Activated CD4-positive, CD25-positive, alpha-beta regulatory T cell treated with anti-CD3 and anti-CD28 coated beads, Interleukin-2, amount 50 U/mL, for 72 hours (primary cell): ENCODE measurements around the gene TMEM200A.

Experiments used
- DNase-seq: peaks from one replicate; pipeline ENCODE4 v3.0.0; 2021

Gene TMEM200A

DNA sequence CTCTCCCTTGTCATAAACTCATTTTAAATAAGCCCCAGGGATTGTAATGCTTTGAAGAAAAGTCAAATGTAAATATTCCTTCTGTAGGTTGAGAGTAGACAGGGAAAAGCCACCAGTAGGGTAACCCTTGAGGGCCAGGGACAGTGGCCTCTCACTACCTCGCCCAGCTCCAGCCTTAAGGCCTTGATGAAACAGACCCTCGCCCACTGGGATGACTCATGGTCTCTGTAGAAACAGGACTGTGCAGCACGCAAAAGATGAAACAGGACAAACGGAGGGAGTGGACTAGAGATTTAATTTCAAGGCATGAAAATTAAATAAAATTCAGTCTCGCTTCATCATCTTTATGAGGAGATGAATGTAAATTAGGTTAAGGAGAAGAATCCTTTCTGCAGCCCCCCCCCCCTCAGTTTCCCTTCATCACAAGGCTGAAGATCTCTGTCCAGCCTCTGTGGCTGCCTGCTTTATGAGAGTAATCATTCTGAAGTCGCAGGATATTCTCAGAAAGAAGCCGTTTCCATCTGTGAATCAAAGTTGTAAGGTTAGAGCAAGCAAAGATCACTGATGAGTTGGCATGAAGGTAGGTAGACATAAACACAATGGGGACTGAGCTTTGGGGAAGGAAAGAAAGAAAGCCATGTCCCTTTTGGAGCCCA lies 60.4 kb downstream of the TMEM200A start:
- DNase-seq, result no peak

DNA sequence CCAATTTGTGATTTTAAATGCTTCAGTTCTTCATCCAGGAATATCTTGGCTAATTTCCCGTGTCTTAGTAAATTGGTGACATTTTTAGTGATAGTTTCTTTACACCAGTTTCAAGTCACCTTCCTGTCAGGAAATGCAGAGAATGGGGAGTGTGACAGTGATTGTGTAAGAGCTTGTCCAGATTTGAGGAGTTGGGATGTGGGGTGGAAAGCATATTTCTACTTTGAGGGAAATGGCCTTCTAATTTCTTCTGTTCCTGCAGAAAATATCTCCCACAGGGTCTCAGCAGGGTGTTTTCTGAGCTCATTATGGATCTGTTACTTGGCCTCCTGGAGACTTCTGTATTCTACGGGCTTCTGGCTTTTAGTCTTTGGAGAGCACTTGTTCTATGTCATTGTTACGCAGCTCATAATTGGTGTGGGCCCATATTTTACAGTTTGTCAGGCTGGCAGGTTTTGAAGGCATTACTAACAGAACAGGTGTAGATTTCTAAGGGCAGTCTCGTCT lies 65.6 kb downstream of the TMEM200A start:
- DNase-seq, result no peak

DNA sequence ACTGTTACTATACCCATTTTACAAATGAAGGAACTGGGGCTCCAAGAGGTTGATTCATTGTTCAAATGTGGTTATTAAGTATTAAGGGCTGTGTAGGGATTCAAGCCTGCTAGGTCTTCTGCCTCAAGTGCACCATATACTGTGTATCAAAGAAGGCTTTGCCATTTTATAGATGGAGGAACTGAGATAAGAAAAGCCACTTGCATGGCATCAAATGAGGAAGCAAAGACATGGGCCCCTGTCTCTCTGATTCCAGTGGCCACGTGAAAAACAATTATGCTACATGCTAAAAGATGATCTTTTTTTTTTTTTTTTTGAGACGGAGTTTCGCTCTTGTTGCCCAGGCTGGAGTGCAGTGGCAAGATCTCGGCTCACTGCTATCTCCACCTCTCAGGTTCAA lies 67.0 kb downstream of the TMEM200A start:
- DNase-seq, result no peak

DNA sequence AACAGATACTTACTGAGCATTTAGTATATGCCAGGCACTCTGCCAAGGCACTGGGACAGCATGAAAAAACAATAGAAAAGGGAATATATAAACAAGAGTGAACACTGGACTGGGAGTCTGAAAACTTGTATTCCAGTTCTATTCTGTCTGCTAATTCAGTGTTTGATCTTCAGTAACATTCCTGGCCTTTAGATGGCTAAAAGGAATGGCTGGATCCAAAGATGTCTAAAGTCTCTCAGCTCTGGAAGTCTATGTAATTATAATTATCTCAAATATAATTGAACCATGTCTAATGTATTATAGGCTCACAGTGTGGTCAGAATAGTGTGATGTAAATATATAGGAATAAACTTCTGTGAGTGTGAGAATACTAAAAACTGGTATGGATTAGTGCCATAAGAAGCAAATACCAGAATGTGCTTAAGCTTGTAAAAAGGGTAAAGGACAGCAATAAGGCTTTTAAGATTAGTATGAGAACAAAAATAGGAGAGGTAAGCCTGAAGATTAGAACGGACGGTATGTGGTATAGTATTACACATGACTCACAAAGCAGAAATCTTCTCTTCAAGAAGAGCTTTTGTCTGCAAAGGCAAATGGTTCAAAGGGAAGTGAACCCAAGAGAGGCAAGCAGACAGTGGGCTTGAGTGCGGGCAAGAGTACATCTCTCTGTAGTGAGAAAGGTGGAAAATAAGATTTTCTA lies 68.5 kb downstream of the TMEM200A start:
- DNase-seq, result no peak

DNA sequence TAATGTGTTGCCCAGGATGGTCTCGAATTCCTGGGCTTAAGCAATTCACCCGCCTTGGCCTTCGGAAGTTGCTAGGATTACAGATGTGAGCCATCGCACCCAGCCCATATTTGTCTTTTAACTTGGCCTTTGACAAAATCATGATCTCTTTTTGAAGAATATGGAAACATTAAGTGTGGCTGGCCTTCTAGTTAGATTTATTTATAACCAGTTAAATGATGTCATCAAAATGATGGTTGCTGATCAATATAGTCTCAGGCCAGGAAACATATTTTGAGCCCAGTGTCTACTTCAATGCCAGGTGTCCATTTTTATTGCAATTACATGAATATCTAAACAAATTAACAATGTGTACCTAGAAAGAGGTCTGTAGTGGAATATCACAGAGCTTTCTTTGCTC lies 69.4 kb downstream of the TMEM200A start:
- no peak for DNase-seq

DNA sequence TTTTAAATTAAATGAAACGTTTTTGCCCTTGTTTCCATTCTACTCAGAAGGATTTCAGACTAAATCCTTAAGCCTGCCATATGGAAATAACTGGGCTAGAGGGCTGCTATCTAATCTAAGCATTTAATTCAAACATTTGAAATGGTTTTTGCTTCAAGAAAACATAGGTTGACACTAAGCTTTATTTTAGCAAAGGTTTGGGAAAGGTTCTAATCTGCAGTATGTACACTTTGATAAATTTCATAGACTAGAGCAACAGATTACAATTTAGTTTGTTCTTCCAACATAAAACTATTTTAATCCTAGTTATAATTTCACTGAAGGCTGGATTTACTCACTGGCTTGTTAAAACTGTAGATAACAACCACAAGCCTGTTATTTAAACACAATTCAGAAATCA lies 72.1 kb downstream of the TMEM200A start:
- DNase-seq, result no peak

DNA sequence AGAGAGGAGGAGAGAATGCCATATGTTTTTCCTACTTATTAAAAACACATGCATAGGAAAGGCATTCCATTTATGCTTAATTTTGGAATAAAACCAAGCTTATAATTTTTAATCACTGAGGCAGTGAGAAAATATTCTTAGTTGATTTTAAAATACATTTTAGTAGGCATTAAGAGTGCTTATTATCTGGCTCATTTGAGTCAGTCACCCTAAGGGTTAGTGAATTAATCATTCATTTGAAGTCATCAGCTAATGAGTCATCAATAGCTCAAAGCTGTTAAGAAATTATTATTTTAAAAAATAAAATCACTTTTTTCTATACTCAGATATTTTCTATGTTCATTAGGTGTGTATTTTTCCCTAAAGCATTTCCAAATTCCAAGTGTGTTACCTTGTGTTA lies 81.6 kb downstream of the TMEM200A start:
- DNase-seq, result no peak

DNA sequence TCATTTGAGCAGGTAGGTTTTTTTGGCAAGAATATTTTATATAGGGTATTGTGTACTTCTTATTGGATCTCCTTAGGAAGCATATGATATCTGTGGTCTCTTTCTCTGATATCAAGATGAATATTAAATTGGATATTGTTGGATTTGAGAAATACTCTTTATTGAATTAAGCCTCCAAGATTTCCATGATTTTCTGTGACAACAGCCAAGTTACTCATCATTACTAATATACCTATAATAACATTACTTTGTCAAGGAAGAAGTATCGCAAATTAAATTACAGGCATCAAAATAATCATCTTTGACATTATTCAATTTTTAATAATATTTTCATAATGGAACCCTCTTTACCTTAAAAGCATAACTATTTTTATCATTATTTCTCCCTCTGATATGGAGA lies 86.5 kb downstream of the TMEM200A start:
- DNase-seq, result no peak

DNA sequence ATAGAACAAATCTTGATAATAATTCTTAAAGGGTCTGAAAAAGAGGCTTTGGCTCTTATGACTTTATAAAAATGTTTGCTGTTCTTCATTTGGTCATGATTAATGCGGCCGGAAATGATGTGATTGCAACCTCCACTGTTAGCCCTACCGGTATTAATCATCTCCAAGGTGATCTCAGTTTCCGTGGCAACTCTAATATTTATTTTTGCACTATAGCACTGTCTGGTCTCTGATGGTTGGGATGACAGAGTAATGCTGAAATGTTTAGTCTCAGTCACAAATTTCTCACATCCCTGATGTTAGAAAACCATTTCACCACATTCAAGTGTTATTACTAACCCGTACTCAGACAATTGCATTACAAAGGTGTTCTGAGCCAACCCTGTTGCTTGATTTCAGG lies 87.4 kb downstream of the TMEM200A start:
- no peak for DNase-seq

DNA sequence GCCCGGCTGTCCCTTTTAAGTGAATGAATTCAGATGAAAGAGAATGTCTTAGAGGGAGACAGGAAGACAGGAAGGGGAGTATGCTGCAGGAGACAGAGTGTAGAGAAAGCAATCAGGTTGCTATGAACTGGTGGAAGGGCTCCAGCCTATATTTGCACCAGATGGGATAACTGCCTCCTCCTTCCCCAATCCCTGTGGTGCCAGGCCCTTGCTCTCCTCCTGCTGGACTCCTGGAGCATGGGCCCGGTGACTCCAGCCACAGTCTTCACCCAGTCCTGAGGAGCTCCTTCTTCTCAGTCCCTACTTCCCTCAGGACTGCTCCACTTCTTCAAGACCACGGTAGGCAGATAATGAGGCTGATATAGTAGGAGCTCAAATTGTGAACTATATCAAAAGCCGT lies 91.8 kb downstream of the TMEM200A start:
- no peak for DNase-seq

DNA sequence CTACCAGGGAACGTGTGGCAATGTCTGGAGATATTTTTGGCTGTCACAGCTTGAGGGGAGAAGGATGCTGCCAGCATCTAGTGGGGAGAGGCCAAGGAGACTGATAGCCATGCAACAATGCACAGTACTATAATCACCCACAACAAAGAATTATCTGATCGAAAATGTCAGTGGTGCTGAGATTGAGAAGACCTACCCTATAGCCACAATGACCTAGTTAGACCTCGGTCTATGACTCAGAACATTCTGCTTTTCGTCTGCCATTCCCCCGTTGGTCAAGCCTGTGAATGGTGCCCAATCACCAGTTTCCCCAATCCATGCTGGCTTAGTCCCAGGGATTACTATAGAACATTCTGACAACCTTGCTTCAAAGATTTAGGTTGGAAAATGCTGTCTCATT lies 93.5 kb downstream of the TMEM200A start:
- DNase-seq, result no peak

DNA sequence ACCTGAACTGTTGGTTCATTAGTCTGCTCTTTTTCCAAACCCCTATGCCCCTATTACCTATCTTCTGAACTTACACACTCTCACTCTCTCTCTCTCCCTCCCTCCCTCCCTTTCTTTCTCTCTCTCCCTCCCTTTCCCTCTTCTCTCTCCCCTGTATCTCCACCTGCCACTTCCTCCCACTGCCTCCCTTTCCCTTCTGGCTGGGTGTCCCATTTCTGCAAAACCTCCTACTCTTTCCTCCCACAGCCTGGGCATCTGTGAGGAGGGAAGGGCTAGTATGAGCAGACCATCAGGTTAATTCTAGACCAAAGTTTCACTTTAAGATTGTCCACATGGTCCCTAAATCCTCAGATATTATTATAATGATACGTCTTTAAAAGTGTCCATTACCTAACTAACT lies 95.1 kb downstream of the TMEM200A start:
- no peak for DNase-seq

DNA sequence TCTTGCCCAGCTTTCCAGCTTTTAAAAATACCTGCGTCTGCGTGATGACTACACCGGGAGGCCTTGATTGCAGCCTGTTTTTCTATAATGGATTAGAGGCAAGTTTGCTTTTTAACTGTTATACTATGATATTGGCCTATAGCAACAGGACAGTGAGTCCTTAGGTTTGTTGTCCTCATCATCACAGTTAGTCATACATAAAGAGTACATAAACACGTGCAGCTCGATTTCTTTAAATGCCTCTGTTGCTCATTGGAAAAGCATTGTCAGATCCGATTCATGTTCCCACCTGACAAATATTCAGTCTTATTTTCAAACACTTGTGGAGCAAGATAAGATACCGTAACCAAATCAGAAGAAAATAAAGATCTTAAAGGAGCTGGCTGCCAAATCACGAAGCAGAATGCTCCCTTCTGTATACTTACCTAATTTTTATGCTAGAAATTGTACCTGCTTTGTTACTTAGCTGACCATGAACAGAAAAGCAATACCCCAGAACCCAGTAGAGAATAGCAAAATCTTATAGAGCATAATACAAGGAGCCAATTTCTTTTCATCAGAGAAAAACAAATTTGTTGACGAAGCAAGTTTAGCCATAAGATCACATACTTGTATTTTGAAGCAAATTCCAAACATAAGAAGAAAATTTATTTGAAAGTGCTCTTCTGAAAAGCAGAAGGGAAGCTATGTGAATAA lies 100.4 kb downstream of the TMEM200A start:
- no peak for DNase-seq

DNA sequence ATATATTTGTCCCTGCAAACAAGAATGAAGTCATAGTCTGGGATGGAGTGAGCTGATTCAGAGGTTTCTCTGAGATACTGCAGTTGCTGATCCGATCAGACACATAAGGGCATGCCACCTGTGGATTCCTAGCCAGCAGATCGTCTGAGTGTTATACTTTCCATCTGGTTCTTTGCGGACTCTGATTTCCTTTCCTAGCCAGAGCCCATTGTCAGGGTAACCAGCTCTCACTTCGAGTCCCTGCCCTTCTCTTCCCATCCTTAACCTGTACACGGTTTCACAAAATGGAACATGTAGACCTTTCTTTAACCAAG lies 100.9 kb downstream of the TMEM200A start:
- no peak for DNase-seq

DNA sequence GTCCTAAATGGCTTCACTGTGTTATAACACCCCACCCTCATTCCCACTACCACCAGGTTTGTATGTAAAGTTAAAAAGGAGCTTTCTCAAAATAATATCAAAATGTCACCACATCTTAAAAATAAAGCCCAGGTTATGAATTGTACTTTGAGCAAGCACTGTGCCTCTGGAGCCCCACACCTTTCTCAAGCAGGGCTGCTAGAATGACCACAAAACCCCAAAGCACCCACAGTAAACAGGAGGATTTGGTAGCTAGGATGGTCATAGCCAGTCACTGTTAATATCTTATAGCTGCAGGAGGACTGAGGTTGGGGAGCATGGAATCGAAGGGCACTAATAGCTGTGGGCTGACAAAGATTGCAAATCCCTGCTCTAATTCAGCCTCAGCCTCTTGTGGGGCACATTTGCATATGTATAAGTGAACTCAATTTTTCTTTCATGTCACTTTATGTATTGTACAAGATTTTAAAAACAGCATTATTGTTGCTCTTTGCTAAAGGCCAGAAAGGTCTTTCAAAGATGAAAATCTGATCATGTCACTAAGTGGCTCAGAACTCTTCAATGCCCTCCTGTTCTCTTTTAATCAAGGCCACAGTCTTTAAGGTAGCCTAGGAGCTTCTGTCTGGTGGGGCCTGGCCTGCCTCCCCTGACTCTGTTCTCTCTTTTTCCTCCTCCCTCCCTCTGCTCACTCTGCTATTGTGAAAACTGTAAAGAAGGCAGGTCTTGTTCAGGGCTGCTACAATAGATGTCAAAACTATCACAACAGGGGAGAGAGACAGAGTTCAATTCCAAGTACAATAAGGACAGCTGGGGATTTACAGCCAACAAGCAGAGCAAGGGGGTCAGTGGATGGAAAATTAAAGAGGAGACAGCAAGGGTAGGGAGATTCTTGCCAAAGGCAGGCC lies 101.6 kb downstream of the TMEM200A start:
- no peak for DNase-seq

DNA sequence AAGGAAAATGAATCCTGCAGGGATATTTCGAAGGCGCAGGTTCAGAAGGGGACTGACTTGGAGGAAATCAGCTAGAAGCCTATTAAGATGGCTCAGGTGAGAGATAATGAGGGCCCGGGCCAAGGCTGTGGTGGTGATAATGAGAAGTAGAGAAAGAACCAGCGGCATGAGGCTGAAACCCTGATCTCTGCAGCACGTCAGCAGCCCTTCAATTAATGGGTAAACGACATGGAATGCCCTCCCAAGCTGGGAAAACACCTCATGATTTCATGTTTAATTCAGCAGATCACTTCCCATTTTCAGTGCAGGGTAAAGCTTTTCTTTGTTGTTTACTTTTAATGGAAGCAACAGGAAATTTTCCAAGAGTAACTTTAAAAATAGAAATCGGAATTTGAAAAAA lies 104.9 kb downstream of the TMEM200A start:
- DNase-seq, result no peak

DNA sequence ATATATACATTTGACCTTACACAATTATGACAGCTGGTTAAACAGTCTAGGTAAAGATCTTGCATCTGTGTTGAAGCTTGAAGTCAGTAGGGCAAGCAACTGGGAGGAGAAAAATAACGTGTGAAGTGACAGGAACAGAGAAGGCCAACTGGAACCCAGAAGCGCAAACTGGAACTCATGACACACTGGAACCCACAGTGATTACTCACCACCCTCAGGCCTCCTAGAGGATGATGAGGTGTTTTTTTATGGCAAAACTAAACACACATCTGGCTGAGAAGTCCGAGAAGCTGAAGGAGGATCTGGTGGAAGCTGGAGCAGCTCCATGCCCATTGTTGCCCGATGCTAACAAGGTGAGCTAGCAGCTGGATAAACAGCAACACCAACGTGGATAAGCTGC lies 108.1 kb downstream of the TMEM200A start:
- DNase-seq, result no peak

DNA sequence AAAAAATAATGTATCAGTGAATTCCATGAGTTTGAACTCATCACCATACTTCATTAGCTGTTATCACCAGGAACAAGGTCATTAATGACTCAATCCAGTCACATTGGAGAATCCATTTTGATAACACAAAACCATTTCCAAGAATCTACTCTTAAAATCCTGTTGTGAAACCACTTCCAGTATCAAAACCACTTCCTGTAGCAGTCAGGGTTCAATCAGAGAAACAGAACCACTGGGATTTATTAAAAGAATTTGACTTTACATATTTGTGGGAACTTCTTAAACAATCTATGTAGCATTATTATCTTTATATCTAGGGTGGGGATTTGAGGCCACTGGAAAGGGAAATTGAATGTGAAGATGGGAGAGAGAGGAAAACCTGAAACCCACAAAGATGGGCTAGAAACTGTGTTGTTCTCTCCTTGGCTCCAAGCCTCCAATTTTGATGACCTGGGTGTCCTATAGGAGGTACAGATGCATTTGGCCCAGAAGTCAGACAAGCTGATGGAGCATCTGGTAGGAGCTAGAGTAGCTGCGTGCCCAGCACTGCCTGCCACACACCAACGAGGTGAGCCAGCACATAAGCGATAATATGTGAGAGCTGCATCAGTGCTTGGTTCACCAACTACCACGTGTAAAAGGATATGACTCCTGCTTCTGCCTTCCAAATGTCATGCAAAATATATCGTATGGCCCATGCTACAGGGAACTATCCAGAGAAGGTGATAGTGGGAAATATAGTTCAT lies 117.0 kb downstream of the TMEM200A start:
- no peak for DNase-seq

DNA sequence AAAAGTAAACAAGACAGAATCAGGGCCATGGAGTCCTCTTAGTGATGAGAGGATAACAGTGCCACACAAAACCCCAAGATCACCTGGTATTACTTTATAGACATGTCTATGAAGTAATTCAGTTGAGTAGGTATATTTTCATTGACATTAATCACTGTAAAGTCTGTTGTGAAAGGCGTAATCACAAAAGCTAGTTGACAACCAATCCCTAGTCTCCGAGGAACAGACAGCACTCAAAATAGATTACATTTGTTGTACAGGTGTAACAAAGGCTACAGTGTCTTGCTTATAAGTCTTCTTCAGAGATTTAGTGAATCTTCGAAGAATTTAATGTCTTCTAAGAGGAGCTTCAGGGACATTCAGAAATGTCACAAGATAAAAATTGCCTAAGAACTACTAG lies 120.1 kb downstream of the TMEM200A start:
- no peak for DNase-seq

DNA sequence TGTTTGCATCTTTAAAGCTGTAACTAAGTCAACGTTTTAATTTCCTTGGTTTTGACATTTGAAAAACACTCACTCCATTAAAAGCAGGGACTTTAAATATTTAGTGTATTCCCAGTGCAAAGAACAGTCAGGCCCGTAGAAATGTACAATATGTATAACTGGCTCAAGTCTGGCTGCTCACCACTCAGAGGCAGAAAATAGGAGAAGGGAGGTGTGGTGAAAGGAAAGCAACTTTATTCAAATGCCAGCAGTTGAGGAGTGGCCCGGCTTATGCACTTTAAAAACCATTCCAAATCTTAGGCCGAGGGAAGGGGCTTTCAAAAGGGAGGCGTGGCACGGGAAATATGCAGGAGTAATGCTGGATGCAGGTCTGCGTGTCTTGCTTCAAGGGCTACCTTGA lies 120.6 kb downstream of the TMEM200A start:
- no peak for DNase-seq

DNA sequence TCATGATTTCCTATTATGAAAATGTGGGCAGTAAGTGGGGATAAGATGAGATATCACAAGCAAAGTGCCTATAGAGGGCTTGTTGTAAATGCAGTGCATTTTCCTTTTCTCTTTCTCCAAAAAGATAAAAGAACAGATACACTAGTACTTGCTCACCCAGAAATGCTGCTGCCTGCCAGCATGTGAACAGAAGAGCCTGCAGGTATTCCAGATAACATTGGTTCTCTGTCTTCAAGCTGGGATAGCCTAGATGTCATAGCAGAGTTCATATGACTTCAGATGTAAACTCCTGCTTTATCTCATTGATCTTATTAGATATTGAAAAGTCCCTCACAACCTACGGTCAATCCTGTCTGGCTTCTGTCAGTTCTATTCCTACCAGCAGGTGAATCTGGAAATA lies 123.7 kb downstream of the TMEM200A start:
- no peak for DNase-seq
